H1 (cell line): ENCODE data around the gene CNTROB. TPM values are rescaled to one million over a fixed set of nuclear protein-coding genes. Genes with fewer than 3 reads are reported as not detected.

Source experiments
- CTCF ChIP-seq, 3 experiments: IDR thresholded peaks; 1 replicate in 2 of 3; 2 replicates in 1 of 3; pipeline versions ENCODE4 v1.5.1 to v1.6.1; 2011; ENCODE audit warnings: low read length in 3 of 3, mild to moderate bottlenecking in 3 of 3, inconsistent platforms in 2 of 3, low read depth in 1 of 3, moderate library complexity in 1 of 3; ENCODE audit not compliant: insufficient read depth in 1 of 3; ENCODE audit errors: control extremely low read depth in 1 of 3
- HDAC2 ChIP-seq, 2 experiments: fragments of 300-600 bp in 1 of 2; sonication (generic) in 1 of 2; IDR thresholded peaks; 2 replicates each; pipeline ENCODE4 v1.6.1; 2011 to 2012; ENCODE audit warnings: low read depth in 2 of 2, low read length in 2 of 2, mild to moderate bottlenecking in 2 of 2, moderate library complexity in 2 of 2, borderline replicate concordance in 1 of 2, inconsistent platforms in 1 of 2
- MAX ChIP-seq: IDR thresholded peaks from 2 replicates; pipeline ENCODE4 v1.6.1; 2012; ENCODE audit warnings: inconsistent platforms
- PHF8 ChIP-seq: fragments of 200-600 bp; sonication (generic); conservative IDR thresholded peaks from 2 replicates; pipeline ENCODE4 v1.7.1; 2012; ENCODE audit warnings: low read depth, mild to moderate bottlenecking, inconsistent platforms, low read length, moderate library complexity
- USF2 ChIP-seq: IDR thresholded peaks from 2 replicates; pipeline ENCODE4 v1.6.1; 2011; ENCODE audit warnings: low read length, improper control_type of control experiment
- polyA plus RNA-seq, 7 experiments: library from polyadenylated mRNA; depleted of rRNA in 3 of 7; stranded (reverse) in 5 of 7; unstranded in 2 of 7; fragments of >200 nt in 5 of 7; fragments of 200-250 nt in 2 of 7; gene quantifications; 1 replicate in 5 of 7; 2 replicates in 1 of 7; 4 replicates in 1 of 7; pipeline versions ENCODE4 v1.2.1 to v1.2.3, GENCODE V29; 2011 to 2013; ENCODE audit warnings: missing spikeins in 2 of 7, mixed read lengths in 2 of 7
- total RNA-seq: library from RNA; stranded (reverse); fragmentation: NEBNext Ultra II Directional; extraction: Animal tissue kit (Norgen Biotek cat#: 25700); gene quantifications from 2 replicates; pipeline ENCODE4 v1.2.1, GENCODE V29; 2021

CNTROB gene
- total and polyA plus RNA-seq, 2 of the 8 experiments (the other 6 are each of a cell fraction or from before 2014, with no cell fraction given), result 20.5 to 31.9 TPM

- TF ChIP-seq CTCF (IDR thresholded peaks at IDR 0.05; ENCODE audit: control extremely low read depth in 1 of 3, insufficient read depth in 1 of 3, low read depth in 1 of 3, low read length in 3 of 3), result no peak
- TF ChIP-seq PHF8, result peak; percentile 39; the same call in 1 of the 2 replicates
- TF ChIP-seq MAX, result peak; percentile 18; the same call in 1 of the 2 replicates
- no peak for TF ChIP-seq USF2
- 0 out of 4 replicates have a peak, but pooled peaks of 1 of the 2 experiments have one; percentile 37 for TF ChIP-seq HDAC2 (IDR thresholded peaks at IDR 0.05; ENCODE audit: borderline replicate concordance in 1 of 2, low read depth in 2 of 2, low read length in 2 of 2)
These were observed 46.4 kb upstream of the CNTROB start (continued) for GRCh38 chr17:7885367-7886226.
